Activated CD8-positive, alpha-beta memory T cell treated with anti-CD3 and anti-CD28 coated beads, Interleukin-2, amount 50 U/mL, for 24 hours (primary cell): ENCODE data around the gene CACNG5.

Source experiments
- DNase-seq: peaks from one replicate; pipeline ENCODE4 v3.0.0-alpha.2; 2020; ENCODE audit errors: extremely low read depth

The CACNG5 gene, protein sequence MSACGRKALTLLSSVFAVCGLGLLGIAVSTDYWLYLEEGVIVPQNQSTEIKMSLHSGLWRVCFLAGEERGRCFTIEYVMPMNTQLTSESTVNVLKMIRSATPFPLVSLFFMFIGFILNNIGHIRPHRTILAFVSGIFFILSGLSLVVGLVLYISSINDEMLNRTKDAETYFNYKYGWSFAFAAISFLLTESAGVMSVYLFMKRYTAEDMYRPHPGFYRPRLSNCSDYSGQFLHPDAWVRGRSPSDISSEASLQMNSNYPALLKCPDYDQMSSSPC

GRCh38 chr17:66834919-66835454 lies at the start of gene CACNG5:
Gene CACNG5, plus strand, starts transcription at chr17:66835117. Its CDS starts 42,216 bp downstream, at chr17:66877333.
- DNase-seq, result no peak

GRCh38 chr17:66786107-66786506 lies 48.8 kb upstream of the CACNG5 start:
- no peak for DNase-seq

GRCh38 chr17:66787914-66788313 lies 47.0 kb upstream of the CACNG5 start:
- no peak for DNase-seq

GRCh38 chr17:66789093-66789492 lies 45.8 kb upstream of the CACNG5 start:
- no peak for DNase-seq

- no peak for DNase-seq
Measured at GRCh38 chr17:66789961-66790437, 44.9 kb upstream of the CACNG5 start.

- DNase-seq, result no peak
Measured at GRCh38 chr17:66790501-66791061, 44.3 kb upstream of the CACNG5 start.

DNA sequence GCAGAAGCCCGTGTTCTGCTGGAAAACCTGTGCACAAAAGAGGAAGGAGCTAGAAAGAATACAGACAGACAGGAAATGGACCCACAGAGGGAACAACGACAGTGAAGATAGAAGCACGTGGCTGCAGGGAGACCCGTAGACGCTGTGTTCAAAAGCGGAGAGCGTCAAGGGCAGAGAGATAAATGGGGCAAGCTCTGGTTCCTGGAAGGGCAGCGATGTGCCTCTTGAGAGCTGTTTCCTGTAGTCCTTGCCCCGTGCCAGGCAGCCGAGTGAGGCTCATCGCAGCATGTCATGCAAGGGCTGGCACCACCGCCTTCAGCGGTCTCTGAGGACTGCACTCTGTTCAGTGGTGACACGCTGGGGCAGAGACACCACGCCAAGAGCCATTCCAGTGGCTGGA lies 43.6 kb upstream of the CACNG5 start:
- DNase-seq, result no peak

GRCh38 chr17:66793814-66794213 lies 41.1 kb upstream of the CACNG5 start:
- no peak for DNase-seq

DNA sequence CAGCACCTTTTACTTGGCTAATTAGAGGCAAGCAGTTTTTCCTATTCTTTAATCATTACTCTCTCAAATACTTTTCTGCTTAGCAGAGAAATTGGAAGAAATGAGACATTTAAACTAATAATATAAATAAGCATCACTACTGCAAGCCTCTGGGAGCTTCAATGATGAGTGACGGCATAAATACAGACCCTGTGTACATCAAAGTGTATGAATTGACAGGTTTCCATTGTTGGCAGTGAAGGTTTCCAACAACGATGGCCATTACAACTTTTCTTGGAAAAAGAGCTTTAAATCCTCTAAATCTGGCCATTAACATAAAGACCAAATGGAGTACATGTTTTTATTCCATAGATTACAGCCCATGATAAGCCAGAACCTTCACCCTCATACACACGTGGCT lies 39.4 kb upstream of the CACNG5 start:
- DNase-seq, result no peak

GRCh38 chr17:66799849-66800537 lies 34.9 kb upstream of the CACNG5 start:
- no peak for DNase-seq

DNA sequence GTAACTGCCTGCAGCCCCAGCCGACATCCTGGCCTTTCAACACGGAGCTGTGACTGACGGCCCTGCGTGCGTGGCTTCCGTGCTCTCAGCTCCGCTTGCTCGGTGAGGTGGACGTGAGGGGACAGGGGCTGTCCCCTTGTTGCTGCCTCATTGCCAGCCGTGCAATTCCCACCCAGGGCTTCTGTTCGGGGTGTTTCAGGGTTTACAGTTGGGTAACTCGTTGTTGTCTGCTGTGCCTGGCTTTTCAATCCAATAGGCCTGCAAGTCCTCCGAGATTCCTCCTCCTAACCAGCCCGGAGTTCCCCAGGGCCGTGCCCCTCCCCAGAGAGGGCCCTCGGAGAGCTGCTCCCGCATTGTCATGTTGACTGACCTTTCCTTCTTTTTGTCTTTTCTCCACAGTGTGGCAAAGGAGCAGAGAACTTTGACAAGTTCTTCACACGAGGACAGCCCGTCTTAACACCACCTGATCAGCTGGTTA lies 31.4 kb upstream of the CACNG5 start:
- no peak for DNase-seq

GRCh38 chr17:66805567-66805966 lies 29.4 kb upstream of the CACNG5 start:
- DNase-seq, result no peak

DNA sequence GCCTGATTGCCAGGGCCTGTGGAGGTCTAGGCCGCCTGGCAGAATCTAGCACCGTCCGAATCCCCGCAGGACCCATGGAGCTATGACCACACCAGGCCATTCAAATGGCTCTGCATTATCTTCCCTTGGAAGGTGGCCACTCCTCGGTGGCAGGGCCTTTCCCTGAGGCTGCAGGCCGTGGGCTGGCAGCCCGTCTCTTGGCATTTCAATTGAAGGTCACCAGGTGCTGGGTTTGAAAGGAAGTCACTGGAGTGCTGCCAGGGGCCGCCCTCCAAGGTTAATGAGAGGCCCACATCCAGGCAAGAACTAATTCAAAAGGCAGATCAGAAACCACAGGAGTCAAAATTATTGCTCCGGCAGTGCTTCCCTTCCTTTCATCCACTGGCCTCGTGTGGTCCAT lies 27.7 kb upstream of the CACNG5 start:
- no peak for DNase-seq

GRCh38 chr17:66809408-66809807 lies 25.5 kb upstream of the CACNG5 start:
- DNase-seq, result no peak

- DNase-seq, result no peak
Measured at GRCh38 chr17:66810951-66811682, 23.8 kb upstream of the CACNG5 start.

GRCh38 chr17:66811683-66812054 lies 23.2 kb upstream of the CACNG5 start:
- DNase-seq, result no peak

DNA sequence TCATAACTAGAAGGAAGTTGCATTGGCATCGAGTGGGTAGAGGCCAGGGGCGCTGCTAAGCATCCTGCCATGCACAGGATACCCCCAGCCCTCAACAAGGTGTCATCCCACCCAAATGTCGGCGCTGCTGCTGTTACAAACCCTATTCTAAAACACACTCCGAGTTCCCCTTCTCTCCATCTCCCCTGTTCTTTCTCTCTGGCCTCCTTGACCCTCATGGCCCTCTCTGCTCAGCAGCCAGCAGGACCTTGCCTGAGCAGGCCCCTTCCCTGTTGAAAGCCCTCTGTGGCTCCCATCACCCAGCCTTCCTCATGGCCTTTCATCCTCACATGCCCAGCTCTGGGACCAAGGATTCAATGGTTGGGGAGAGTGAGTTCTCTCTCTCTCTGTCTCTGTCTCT lies 22.3 kb upstream of the CACNG5 start:
- DNase-seq, result no peak

- DNase-seq, result no peak
Measured at GRCh38 chr17:66813296-66813695, 21.6 kb upstream of the CACNG5 start.

- DNase-seq, result no peak
Measured at GRCh38 chr17:66814026-66814425, 20.9 kb upstream of the CACNG5 start.

GRCh38 chr17:66814570-66814969 lies 20.3 kb upstream of the CACNG5 start:
- no peak for DNase-seq

DNA sequence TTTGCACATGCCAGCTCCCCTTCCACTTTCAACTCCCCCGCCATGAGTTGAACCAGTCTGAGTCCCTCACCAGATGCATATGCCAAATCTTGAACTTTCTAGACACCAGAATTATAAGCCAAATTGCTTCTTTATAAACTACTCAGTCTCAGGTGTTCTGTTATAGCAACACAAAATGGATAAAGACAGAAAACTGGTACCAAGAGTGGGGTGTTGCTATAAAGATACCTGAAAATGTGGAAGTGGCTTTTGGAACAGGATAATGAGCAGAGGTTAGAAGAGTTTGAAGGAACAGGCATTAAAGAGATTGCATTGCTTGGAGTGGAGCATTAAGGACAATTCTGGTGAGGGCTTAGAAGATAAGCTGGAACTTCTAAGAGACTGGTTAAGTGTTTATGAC lies 17.2 kb upstream of the CACNG5 start:
- no peak for DNase-seq

DNA sequence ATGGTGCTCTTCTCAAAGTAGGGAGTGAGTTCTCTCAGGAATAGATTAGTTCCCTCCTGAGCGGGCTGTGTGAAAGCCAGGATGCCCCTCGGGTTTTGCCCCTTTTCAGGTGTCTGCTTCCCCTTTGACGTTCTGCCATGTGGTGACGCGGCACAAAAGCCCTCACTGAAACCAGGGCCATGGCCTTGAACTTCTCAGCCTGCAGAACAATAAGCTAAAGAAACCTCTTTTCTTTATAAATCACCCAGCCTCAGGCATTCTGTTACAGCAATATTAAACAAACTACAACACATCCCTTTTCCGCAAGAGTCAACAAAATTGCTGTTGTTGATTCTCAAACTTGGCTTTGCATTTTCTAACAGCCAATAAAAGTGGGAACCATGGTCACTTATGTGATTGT lies 15.5 kb upstream of the CACNG5 start:
- DNase-seq, result no peak
